Stimulated activated naive CD8-positive, alpha-beta T cell treated with anti-CD3 and anti-CD28 coated beads, Interleukin-15, Interleukin-2, amounts not matched to agents 100 U/mL and 50 U/mL, for 24 hours (primary cell): ENCODE measurements around the gene GPR55.

ENCODE experiments used
- ATAC-seq: fragments of 150-1000 bp; cut with Tn5 transposase; one replicate; pipeline ENCODE4 v1.10.0; 2021
- DNase-seq: peaks from one replicate; pipeline ENCODE4 v3.0.0; 2021

Gene GPR55

GRCh38 chr2:230900336-230900995, 24.6 kb downstream of the GPR55 start:
- peak; percentile 3 for DNase-seq
- ATAC-seq = no peak

GRCh38 chr2:230899786-230900185, 25.3 kb downstream of the GPR55 start:
- peak; percentile 77 for ATAC-seq

GRCh38 chr2:230899287-230899686, 25.8 kb downstream of the GPR55 start:
- DNase-seq = peak; percentile 2

More at GRCh38 chr2:230899786-230900185, 25.3 kb downstream of the GPR55 start:
- DNase-seq = peak; percentile 55

GRCh38 chr2:230898713-230899091, 26.3 kb downstream of the GPR55 start:
- DNase-seq (peak; percentile 2), ATAC-seq (no peak)

More at GRCh38 chr2:230899287-230899686, 25.8 kb downstream of the GPR55 start:
- ATAC-seq = no peak

GRCh38 chr2:230898016-230898712, 26.9 kb downstream of the GPR55 start:
- ATAC-seq (no peak), DNase-seq (peak; percentile 3)

GRCh38 chr2:230896346-230897115, 28.5 kb downstream of the GPR55 start:
- DNase-seq (peak; percentile 2), ATAC-seq (no peak)

GRCh38 chr2:230895536-230896345, 29.3 kb downstream of the GPR55 start:
- ATAC-seq (no peak), DNase-seq (peak; percentile 2)

- DNase-seq = peak; percentile 31
- ATAC-seq = peak; percentile 51
Observed at GRCh38 chr2:230893841-230894781, 30.9 kb downstream of the GPR55 start.

- DNase-seq (no peak), ATAC-seq (peak; percentile 51)
Observed at GRCh38 chr2:230893338-230893737, 31.7 kb downstream of the GPR55 start.

- ATAC-seq (peak; percentile 42), DNase-seq (no peak)
Observed at GRCh38 chr2:230891509-230891908, 33.5 kb downstream of the GPR55 start.

GRCh38 chr2:230891064-230891463, 34.0 kb downstream of the GPR55 start:
- DNase-seq (peak; percentile 37), ATAC-seq (no peak)

GRCh38 chr2:230890646-230891045, 34.4 kb downstream of the GPR55 start:
- DNase-seq (no peak), ATAC-seq (no peak)

- no peak for DNase-seq
- ATAC-seq = no peak
Observed at GRCh38 chr2:230889911-230890601, 35.0 kb downstream of the GPR55 start.

- no peak for ATAC-seq
- no peak for DNase-seq
Observed at GRCh38 chr2:230888824-230889400, 36.1 kb downstream of the GPR55 start.

- ATAC-seq (no peak), DNase-seq (no peak)
Observed at GRCh38 chr2:230887342-230887741, 37.7 kb downstream of the GPR55 start.

- no peak for DNase-seq
- ATAC-seq = no peak
Observed at GRCh38 chr2:230886671-230887071, 38.4 kb downstream of the GPR55 start.

- ATAC-seq (no peak), DNase-seq (no peak)
Observed at GRCh38 chr2:230886206-230886605, 38.8 kb downstream of the GPR55 start.

GRCh38 chr2:230885463-230886130, 39.4 kb downstream of the GPR55 start:
- peak; percentile 19 for ATAC-seq
- peak; percentile 40 for DNase-seq

GRCh38 chr2:230881840-230882239, 43.2 kb downstream of the GPR55 start:
- ATAC-seq = no peak
- no peak for DNase-seq
